HL-60/S4 (cell line): ENCODE measurements around the gene DCC.

Experiments
- in situ Hi-C: fragments of 300-500 bp; cut with MboI; formaldehyde crosslinking; loops from 2 replicates; pipeline ENCODE4 v1.14.3; 2022; ENCODE audit warnings: low sequenced_read_pairs

The DCC gene

GRCh38 chr18:52486052-52486451 lies 146.1 kb downstream of the DCC start:
- in situ Hi-C loops, result no loop called here

GRCh38 chr18:52489396-52490306 lies 149.7 kb downstream of the DCC start:
- in situ Hi-C loops, result no loop called here

- in situ Hi-C loops, result no loop called here
Observed at GRCh38 chr18:52496426-52496825, 156.4 kb downstream of the DCC start.

GRCh38 chr18:52499016-52499415 lies 159.0 kb downstream of the DCC start:
- in situ Hi-C loops, result no loop called here

- in situ Hi-C loops, result no loop called here
Observed at GRCh38 chr18:52499644-52500043, 159.6 kb downstream of the DCC start.

GRCh38 chr18:52504589-52504988 lies 164.6 kb downstream of the DCC start:
- in situ Hi-C loops, result no loop called here

- in situ Hi-C loops, result no loop called here
Observed at GRCh38 chr18:52510139-52510538, 170.1 kb downstream of the DCC start.

GRCh38 chr18:52518086-52518485 lies 178.1 kb downstream of the DCC start:
- in situ Hi-C loops, result no loop called here

GRCh38 chr18:52519021-52519420 lies 179.0 kb downstream of the DCC start:
- in situ Hi-C loops, result no loop called here

- in situ Hi-C loops, result no loop called here
Observed at GRCh38 chr18:52523566-52523965, 183.6 kb downstream of the DCC start.

GRCh38 chr18:52531836-52532235 lies 191.8 kb downstream of the DCC start:
- in situ Hi-C loops, result no loop called here

- in situ Hi-C loops, result no loop called here
Observed at GRCh38 chr18:52536039-52536438, 196.0 kb downstream of the DCC start.

GRCh38 chr18:52537261-52537660 lies 197.3 kb downstream of the DCC start:
- in situ Hi-C loops, result no loop called here

GRCh38 chr18:52541056-52541455 lies 201.1 kb downstream of the DCC start:
- in situ Hi-C loops, result no loop called here

- in situ Hi-C loops, result no loop called here
Observed at GRCh38 chr18:52544086-52544485, 204.1 kb downstream of the DCC start.

GRCh38 chr18:52546686-52547346 lies 206.8 kb downstream of the DCC start:
- in situ Hi-C loops, result no loop called here

GRCh38 chr18:52553441-52553840 lies 213.4 kb downstream of the DCC start:
- in situ Hi-C loops, result no loop called here

GRCh38 chr18:52554180-52554579 lies 214.2 kb downstream of the DCC start:
- in situ Hi-C loops, result no loop called here

GRCh38 chr18:52567360-52567759 lies 227.4 kb downstream of the DCC start:
- in situ Hi-C loops, result no loop called here

GRCh38 chr18:52569492-52569891 lies 229.5 kb downstream of the DCC start:
- in situ Hi-C loops, result no loop called here

GRCh38 chr18:52570975-52571374 lies 231.0 kb downstream of the DCC start:
- in situ Hi-C loops, result no loop called here
